HG03045 (cell line): ENCODE results near the gene ARHGAP6.
"Not testable (repeated sequence)": the region's sequence is repeated elsewhere in the genome, so short reads cannot be mapped to it uniquely, and the experiment has no call there.

Experiments used
- ATAC-seq: cut with Tn5 transposase; IDR thresholded peaks from one replicate; pipeline ENCODE4 v1.9.1; 2021; ENCODE audit warnings: mild to moderate bottlenecking, moderate library complexity; ENCODE audit not compliant: unreplicated experiment

ARHGAP6 gene

GRCh38 chrX:11125060-11125459, 540.7 kb downstream of the ARHGAP6 start:
- ATAC-seq, result no peak

GRCh38 chrX:11124112-11124511, 541.6 kb downstream of the ARHGAP6 start:
- ATAC-seq, result no peak

GRCh38 chrX:11123087-11123486, 542.6 kb downstream of the ARHGAP6 start:
- not testable (repeated sequence) for ATAC-seq

- ATAC-seq, result no peak
Measured at GRCh38 chrX:11119313-11119943, 546.3 kb downstream of the ARHGAP6 start.

- no peak for ATAC-seq
Measured at GRCh38 chrX:11117745-11118144, 548.0 kb downstream of the ARHGAP6 start.

GRCh38 chrX:11113731-11114130, 552.0 kb downstream of the ARHGAP6 start:
- no peak for ATAC-seq

GRCh38 chrX:11111947-11112346, 553.8 kb downstream of the ARHGAP6 start:
- ATAC-seq, result no peak

- ATAC-seq, result peak; percentile 97
Measured at GRCh38 chrX:11111037-11111851, 554.5 kb downstream of the ARHGAP6 start, which contains the start of gene HCCS. HCCS (plus strand) TSS chrX:11111332; CDS start chrX:11112061, 729 bp downstream.

- no peak for ATAC-seq
Measured at GRCh38 chrX:11109968-11110367, 555.8 kb downstream of the ARHGAP6 start.

GRCh38 chrX:11108253-11108941, 557.3 kb downstream of the ARHGAP6 start:
- ATAC-seq, result no peak

- no peak for ATAC-seq
Measured at GRCh38 chrX:11105080-11105479, 560.6 kb downstream of the ARHGAP6 start.

- no peak for ATAC-seq
Measured at GRCh38 chrX:11103751-11104150, 562.0 kb downstream of the ARHGAP6 start.

GRCh38 chrX:11103006-11103405, 562.7 kb downstream of the ARHGAP6 start:
- ATAC-seq, result no peak

- no peak for ATAC-seq
Measured at GRCh38 chrX:11100281-11101035, 565.3 kb downstream of the ARHGAP6 start.

- no peak for ATAC-seq
Measured at GRCh38 chrX:11099465-11099864, 566.3 kb downstream of the ARHGAP6 start.

GRCh38 chrX:11097933-11098332, 567.8 kb downstream of the ARHGAP6 start:
- ATAC-seq, result no peak

GRCh38 chrX:11089802-11090201, 575.9 kb downstream of the ARHGAP6 start:
- ATAC-seq, result no peak
